CD14-positive monocyte (primary cell): ENCODE results near the gene SDK1. TPM values are rescaled to one million over a fixed set of nuclear protein-coding genes. Genes with fewer than 3 reads are reported as not detected.

Experiments used
- DNase-seq, 3 donors: peaks; one replicate each; pipeline ENCODE4 v3.0.0-alpha.2; 2011 to 2022
- H2AFZ ChIP-seq: 2 replicates; pipeline ENCODE4 v1.6.0; 2012; ENCODE audit warnings: mild to moderate bottlenecking, low read depth, low read length, inconsistent platforms; ENCODE audit not compliant: insufficient read depth, poor library complexity, severe bottlenecking
- H3K27ac ChIP-seq, 2 donors: 1 replicate in 1 of 2; 2 replicates in 1 of 2; pipeline ENCODE4 v1.5.1; 2012 to 2013; ENCODE audit warnings: low read length in 2 of 2, control low read depth in 1 of 2, inconsistent platforms in 1 of 2, low read depth in 1 of 2, mild to moderate bottlenecking in 1 of 2
- H3K27me3 ChIP-seq, 2 donors: one replicate each; pipeline versions ENCODE4 v1.6.0 to v1.6.1; 2011 to 2013; ENCODE audit warnings: low read length in 2 of 2; ENCODE audit not compliant: control insufficient read depth in 2 of 2, insufficient read depth in 2 of 2
- H3K36me3 ChIP-seq, 2 donors: replicated peaks in 1 of 2; 1 replicate in 1 of 2; 2 replicates in 1 of 2; pipeline versions ENCODE4 v1.5.1 to v1.6.1; 2012 to 2013; ENCODE audit warnings: low read length in 2 of 2, control low read depth in 1 of 2, inconsistent platforms in 1 of 2, mild to moderate bottlenecking in 1 of 2; ENCODE audit not compliant: insufficient read depth in 2 of 2, control insufficient read depth in 1 of 2
- H3K4me1 ChIP-seq, 2 donors: 1 replicate in 1 of 2; 2 replicates in 1 of 2; pipeline versions ENCODE4 v1.5.1 to v1.6.1; 2012 to 2013; ENCODE audit warnings: low read length in 2 of 2, control low read depth in 1 of 2, inconsistent platforms in 1 of 2, mild to moderate bottlenecking in 1 of 2, moderate library complexity in 1 of 2; ENCODE audit not compliant: insufficient read depth in 2 of 2, control insufficient read depth in 1 of 2
- H3K4me2 ChIP-seq: replicated peaks from 2 replicates; pipeline ENCODE3; 2012; ENCODE audit warnings: low read length, moderate library complexity, mild to moderate bottlenecking; ENCODE audit not compliant: poor library complexity, severe bottlenecking; ENCODE audit errors: extremely low read depth
- H3K4me3 ChIP-seq, 3 experiments: fragments of 200-600 bp in 1 of 3; sonication (generic) in 1 of 3; replicated peaks in 1 of 3; 1 replicate in 2 of 3; 2 replicates in 1 of 3; pipeline ENCODE4 v1.5.1; 2011 to 2013; ENCODE audit warnings: low read length in 3 of 3, mild to moderate bottlenecking in 3 of 3, control low read depth in 2 of 3, low read depth in 2 of 3, inconsistent platforms in 1 of 3, moderate library complexity in 1 of 3
- H3K79me2 ChIP-seq: 2 replicates; pipeline ENCODE4 v1.6.0; 2012; ENCODE audit warnings: mild to moderate bottlenecking, control low read depth, inconsistent platforms, low read length, moderate library complexity; ENCODE audit not compliant: insufficient read depth
- H3K9ac ChIP-seq: 2 replicates; pipeline ENCODE4 v1.6.0; 2017; ENCODE audit warnings: low read length, mild to moderate bottlenecking; ENCODE audit not compliant: insufficient read depth, poor library complexity, severe bottlenecking
- H3K9me3 ChIP-seq, 2 donors: replicated peaks in 1 of 2; 1 replicate in 1 of 2; 2 replicates in 1 of 2; pipeline versions ENCODE4 v1.5.1 to v1.6.1; 2012 to 2013; ENCODE audit warnings: low read length in 2 of 2, control low read depth in 1 of 2; ENCODE audit not compliant: control insufficient read depth in 1 of 2, insufficient read depth in 1 of 2
- H4K20me1 ChIP-seq: 2 replicates; pipeline ENCODE4 v1.6.0; 2012; ENCODE audit warnings: mild to moderate bottlenecking, low read length, control low read depth, moderate library complexity; ENCODE audit not compliant: insufficient read depth
- H3K27ac Mint-ChIP-seq, 7 donors: one replicate each; pipeline ENCODE4 v1.8.0; 2020; ENCODE audit warnings: mild to moderate bottlenecking in 7 of 7, mixed read lengths in 7 of 7, moderate library complexity in 6 of 7, inconsistent platforms in 2 of 7
- H3K27me3 Mint-ChIP-seq, 3 donors: one replicate each; pipeline ENCODE4 v1.8.0; 2021 to 2022; ENCODE audit warnings: low read depth in 3 of 3, mild to moderate bottlenecking in 3 of 3, mixed read lengths in 3 of 3, moderate library complexity in 3 of 3, inconsistent platforms in 1 of 3
- H3K36me3 Mint-ChIP-seq, 2 donors: one replicate each; pipeline ENCODE4 v1.8.0; 2020; ENCODE audit warnings: mixed read lengths in 2 of 2, inconsistent platforms in 1 of 2, mild to moderate bottlenecking in 1 of 2
- H3K4me1 Mint-ChIP-seq: one replicate; pipeline ENCODE4 v1.8.0; 2020; ENCODE audit warnings: mild to moderate bottlenecking, mixed read lengths
- H3K4me3 Mint-ChIP-seq, 2 donors: one replicate each; pipeline ENCODE4 v1.8.0; 2020; ENCODE audit warnings: mild to moderate bottlenecking in 2 of 2, mixed read lengths in 2 of 2, moderate library complexity in 1 of 2
- H3K9me3 Mint-ChIP-seq, 7 donors: one replicate each; pipeline ENCODE4 v1.8.0; 2020 to 2022; ENCODE audit warnings: mixed read lengths in 7 of 7, mild to moderate bottlenecking in 6 of 7, moderate library complexity in 6 of 7, inconsistent platforms in 2 of 7
- WGBS: methylation state at CpG from one replicate; pipeline ENCODE4 v1.1.5; 2013; ENCODE audit warnings: missing lambda C conversion rate; ENCODE audit not compliant: insufficient coverage; 5-methylcytosine and 5-hydroxymethylcytosine counted together
- intact Hi-C, 2 donors: fragments of 100-400 bp; cut with micrococcal nuclease; formaldehyde crosslinking; loops; one replicate each; pipeline versions ENCODE4 v1.15.0 to v1.15.1; 2023
- polyA plus RNA-seq, 3 donors: library from polyadenylated mRNA; depleted of rRNA in 1 of 3; unstranded in 2 of 3; stranded (reverse) in 1 of 3; fragments of 300-500 nt in 2 of 3; fragments of >200 nt in 1 of 3; fragmentation: Illumina TruSeq in 2 of 3; gene quantifications; 1 replicate in 2 of 3; 2 replicates in 1 of 3; pipeline ENCODE4 v1.2.3, GENCODE V29; 2012 to 2021
- TF ChIP-seq, protein P1 (sequence below): fragments of 200-600 bp; IDR thresholded peaks from one replicate; pipeline ENCODE4 v1.8.0; 2022; ENCODE audit warnings: antibody characterized with exemption, mild to moderate bottlenecking

SDK1 gene
- polyA plus RNA-seq, 3 donors: 0.01 TPM; not detected in 2

DNA sequence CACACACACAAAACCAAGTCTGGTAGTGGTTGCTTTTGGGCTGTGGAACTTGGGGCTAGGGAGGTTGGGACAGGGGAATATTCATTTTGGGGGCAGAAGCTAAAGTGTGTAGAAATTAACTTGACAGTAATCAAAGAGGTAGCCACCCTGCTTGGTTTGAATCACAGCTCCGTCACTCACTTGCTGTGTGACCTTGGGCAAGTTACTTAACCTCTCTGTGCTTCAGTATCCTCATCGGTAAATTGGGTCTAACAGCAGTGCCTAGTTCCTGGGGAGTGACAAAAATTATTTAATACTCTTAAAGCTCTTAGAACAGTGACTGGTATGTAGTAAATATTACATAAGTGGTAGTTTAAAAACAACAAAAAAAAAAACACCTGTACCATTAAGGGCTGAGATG is 489.8 kb downstream of the SDK1 start:
- Histone ChIP-seq H3K27ac (no peak overlapping the region), H3K4me1 (no peaks in the 10 kb centered on the region), H3K4me2 (no peak overlapping the region), H3K9me3 (no peaks in the 10 kb centered on the region), H3K36me3 (no peaks in the 10 kb centered on the region), H3K4me3 (no peak overlapping the region), H4K20me1 (no peaks in the 10 kb centered on the region), H2AFZ (no peak overlapping the region), H3K9ac (no peak overlapping the region), H3K79me2 (no peaks in the 10 kb centered on the region), H3K27me3 (no peaks in the 10 kb centered on the region)
- Mint-ChIP-seq H3K36me3 (no peaks in the 10 kb centered on the region), H3K27me3 (peaks cover 0 to 9% (median 4%) of the 10 kb centered on the region in 3 donors), H3K4me3 (no peak overlapping the region), H3K4me1 (no peaks in the 10 kb centered on the region), H3K27ac (peak overlapping the region in 1 of 7 donors; percentile 17), H3K9me3 (peaks cover 0 to 2% (median 0%) of the 10 kb centered on the region in 7 donors)
- TF ChIP-seq, protein P1, sequence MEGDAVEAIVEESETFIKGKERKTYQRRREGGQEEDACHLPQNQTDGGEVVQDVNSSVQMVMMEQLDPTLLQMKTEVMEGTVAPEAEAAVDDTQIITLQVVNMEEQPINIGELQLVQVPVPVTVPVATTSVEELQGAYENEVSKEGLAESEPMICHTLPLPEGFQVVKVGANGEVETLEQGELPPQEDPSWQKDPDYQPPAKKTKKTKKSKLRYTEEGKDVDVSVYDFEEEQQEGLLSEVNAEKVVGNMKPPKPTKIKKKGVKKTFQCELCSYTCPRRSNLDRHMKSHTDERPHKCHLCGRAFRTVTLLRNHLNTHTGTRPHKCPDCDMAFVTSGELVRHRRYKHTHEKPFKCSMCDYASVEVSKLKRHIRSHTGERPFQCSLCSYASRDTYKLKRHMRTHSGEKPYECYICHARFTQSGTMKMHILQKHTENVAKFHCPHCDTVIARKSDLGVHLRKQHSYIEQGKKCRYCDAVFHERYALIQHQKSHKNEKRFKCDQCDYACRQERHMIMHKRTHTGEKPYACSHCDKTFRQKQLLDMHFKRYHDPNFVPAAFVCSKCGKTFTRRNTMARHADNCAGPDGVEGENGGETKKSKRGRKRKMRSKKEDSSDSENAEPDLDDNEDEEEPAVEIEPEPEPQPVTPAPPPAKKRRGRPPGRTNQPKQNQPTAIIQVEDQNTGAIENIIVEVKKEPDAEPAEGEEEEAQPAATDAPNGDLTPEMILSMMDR: no peak
- WGBS: 100% methylated on average over 1 of the region's 2 CpGs
- intact Hi-C loops: no loop called here
- no peak for DNase-seq

- no peaks in the 10 kb centered on the region for H3K36me3 Mint-ChIP-seq
- H3K27me3 Mint-ChIP-seq: peaks cover 0 to 9% (median 4%) of the 10 kb centered on the region in 3 donors
- 84% methylated on average over 9 of the region's 9 CpGs for WGBS
- Histone ChIP-seq H3K9ac (no peak overlapping the region), H3K79me2 (no peaks in the 10 kb centered on the region), H3K4me2 (no peak overlapping the region), H3K9me3 (no peaks in the 10 kb centered on the region), H3K27ac (no peak overlapping the region), H3K4me3 (no peak overlapping the region), H2AFZ (no peak overlapping the region), H3K27me3 (no peaks in the 10 kb centered on the region), H3K4me1 (no peaks in the 10 kb centered on the region), H4K20me1 (no peaks in the 10 kb centered on the region), H3K36me3 (no peaks in the 10 kb centered on the region)
- H3K9me3 Mint-ChIP-seq: peaks cover 0 to 2% (median 0%) of the 10 kb centered on the region in 7 donors
- no peak overlapping the region for H3K27ac Mint-ChIP-seq
- H3K4me3 Mint-ChIP-seq: no peak overlapping the region
- DNase-seq: no peak
- TF ChIP-seq, protein P1: no peak
- intact Hi-C loops: no loop called here
- no peaks in the 10 kb centered on the region for H3K4me1 Mint-ChIP-seq
These were observed 490.3 kb downstream of the SDK1 start for GRCh38 chr7:3791327-3791726.
